ENCODE results near the gene SEMA4B.

- TF ChIP-seq ZNF655 (CRISPR knock-in tag; IDR thresholded peaks at IDR 0.05) (no peak), TAF1 (IDR thresholded peaks at IDR 0.05; ENCODE audit: control insufficient read depth, extremely low read depth, insufficient read depth, low read length, severe bottlenecking) (no peak)
Measured at GRCh38 chr15:90165659-90166489, 35.3 kb upstream of the SEMA4B start.
